GM12878 (cell line): Measurements from ENCODE around the gene KCNH6.

ENCODE experiments used
- CTCF ChIP-seq, 3 experiments: IDR thresholded peaks in 2 of 3; conservative IDR thresholded peaks in 1 of 3; 2 replicates each; pipeline ENCODE4 v1.5.1; 2011; ENCODE audit warnings: low read depth in 3 of 3, low read length in 3 of 3, mild to moderate bottlenecking in 3 of 3, control low read depth in 2 of 3, moderate library complexity in 2 of 3, inconsistent platforms in 1 of 3, mixed read lengths in 1 of 3; ENCODE audit not compliant: control insufficient read depth in 2 of 3, insufficient read depth in 1 of 3; ENCODE audit errors: extremely low read depth in 1 of 3
- RB1 ChIP-seq: fragments of 450-650 bp; formaldehyde crosslinking; IDR thresholded peaks from 2 replicates; pipeline ENCODE4 v1.6.1; 2017; ENCODE audit warnings: mild to moderate bottlenecking, borderline replicate concordance

DNA sequence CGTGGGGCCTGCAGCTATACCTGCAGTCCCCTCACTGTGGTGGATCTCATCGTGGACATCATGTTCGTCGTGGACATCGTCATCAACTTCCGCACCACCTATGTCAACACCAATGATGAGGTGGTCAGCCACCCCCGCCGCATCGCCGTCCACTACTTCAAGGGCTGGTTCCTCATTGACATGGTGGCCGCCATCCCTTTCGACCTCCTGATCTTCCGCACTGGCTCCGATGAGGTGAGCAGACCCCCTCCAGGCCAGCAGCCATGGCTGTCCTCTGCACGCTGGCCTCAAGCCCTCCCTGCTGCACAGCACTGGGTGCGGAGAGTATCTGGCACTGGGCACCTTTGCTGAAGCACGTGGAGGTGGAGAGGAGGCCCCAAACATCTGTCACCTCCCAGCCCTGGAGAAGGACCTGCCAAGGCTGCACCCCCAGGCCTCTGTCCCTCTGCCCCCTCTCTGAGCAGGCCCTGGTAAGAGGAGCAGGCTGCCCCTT, 11.0 kb downstream of the KCNH6 start:
- TF ChIP-seq CTCF (IDR thresholded peaks at IDR 0.05 in 2 of 3, conservative IDR thresholded peaks at IDR 0.05 in 1 of 3; ENCODE audit: control insufficient read depth in 2 of 3, extremely low read depth in 1 of 3, insufficient read depth in 1 of 3, low read depth in 3 of 3, low read length in 3 of 3) (no peak), RB1 (no peak)
